HEK293 (cell line): ENCODE measurements around the gene SCNN1A.
A peak's percentile ranks its signal among the peaks of the same experiment; 100 is the strongest.

Experiments
- CTCF ChIA-PET: fragments of 350-600 bp; formaldehyde crosslinking; extraction: SDS; loops from one replicate; lab custom pipeline; 2021; ENCODE audit warnings: antibody characterized with exemption; lab: Yijun Ruan, JAX
- POLR2A ChIA-PET: fragments of 300-600 bp; formaldehyde crosslinking; extraction: SDS; loops from one replicate; lab custom pipeline; 2020; ENCODE audit warnings: antibody characterized with exemption, inconsistent platforms; lab: Yijun Ruan, JAX
- H3K27ac ChIP-seq: fragments of 200-500 bp; sonication (Bioruptor generic); 2 replicates; pipeline ENCODE4 v1.5.1; 2014; ENCODE audit warnings: low read depth, low read length, control low read depth, inconsistent platforms; ENCODE audit errors: extremely low read depth
- H3K36me3 ChIP-seq, 2 experiments: fragments of 200-500 bp in 1 of 2; sonication (Bioruptor generic) in 1 of 2; 1 replicate in 1 of 2; 2 replicates in 1 of 2; pipeline ENCODE4 v1.5.1; 2014 to 2017; ENCODE audit warnings: inconsistent platforms in 2 of 2, low read length in 2 of 2; ENCODE audit not compliant: control insufficient read depth in 2 of 2, insufficient read depth in 1 of 2
- H3K4me1 ChIP-seq: fragments of 200-500 bp; sonication (Bioruptor generic); 2 replicates; pipeline ENCODE4 v1.5.1; 2014; ENCODE audit warnings: mild to moderate bottlenecking, low read length, inconsistent platforms; ENCODE audit not compliant: control insufficient read depth, insufficient read depth
- H3K4me3 ChIP-seq: 2 replicates; pipeline ENCODE4 v1.5.1; 2011; ENCODE audit warnings: low read depth, mild to moderate bottlenecking, control low read depth, low read length, moderate library complexity
- H3K9me3 ChIP-seq: fragments of 200-500 bp; sonication (Bioruptor generic); 2 replicates; pipeline ENCODE4 v1.5.1; 2014; ENCODE audit warnings: low read depth, low read length, inconsistent platforms; ENCODE audit not compliant: control insufficient read depth, insufficient read depth
- BCL11A ChIP-seq: fragments of 450-650 bp; formaldehyde crosslinking; IDR thresholded peaks from 2 replicates; pipeline ENCODE4 v1.5.1; 2016; ENCODE audit warnings: low read depth, missing biosample characterization, missing genetic modification characterization
- EGR2 ChIP-seq: fragments of 450-650 bp; formaldehyde crosslinking; IDR thresholded peaks from 2 replicates; pipeline ENCODE4 v1.5.1; 2016; ENCODE audit warnings: low read depth, missing biosample characterization, missing genetic modification characterization
- HOXD13 ChIP-seq: sonication (generic); formaldehyde crosslinking; IDR thresholded peaks from 2 replicates; pipeline ENCODE4 v1.8.0; 2022; ENCODE audit warnings: missing genetic modification reagents, borderline replicate concordance
- KLF8 ChIP-seq: fragments of 450-650 bp; formaldehyde crosslinking; IDR thresholded peaks from 2 replicates; pipeline ENCODE4 v1.5.1; 2016; ENCODE audit warnings: missing biosample characterization, missing genetic modification characterization
- PRDM1 ChIP-seq: fragments of 450-650 bp; formaldehyde crosslinking; IDR thresholded peaks from 2 replicates; pipeline ENCODE4; 2016; ENCODE audit warnings: missing biosample characterization, missing genetic modification characterization
- REPIN1 ChIP-seq: fragments of 450-650 bp; formaldehyde crosslinking; IDR thresholded peaks from 2 replicates; pipeline ENCODE4 v1.5.1; 2017; ENCODE audit warnings: missing biosample characterization, missing genetic modification characterization, low read depth
- ZBTB20 ChIP-seq: fragments of 450-650 bp; formaldehyde crosslinking; IDR thresholded peaks from 2 replicates; pipeline ENCODE4 v1.5.1; 2016; ENCODE audit warnings: missing biosample characterization, missing genetic modification characterization
- ZFHX2 ChIP-seq: fragments of 450-650 bp; formaldehyde crosslinking; conservative IDR thresholded peaks from 2 replicates; pipeline ENCODE4 v1.5.1; 2016; ENCODE audit warnings: missing biosample characterization, missing genetic modification characterization
- ZNF16 ChIP-seq: fragments of 450-650 bp; formaldehyde crosslinking; IDR thresholded peaks from 2 replicates; pipeline ENCODE4 v1.5.1; 2016; ENCODE audit warnings: low read depth, missing biosample characterization, missing genetic modification characterization
- ZNF24 ChIP-seq: fragments of 450-650 bp; formaldehyde crosslinking; IDR thresholded peaks from 2 replicates; pipeline ENCODE4 v1.5.1; 2016; ENCODE audit warnings: missing biosample characterization, missing genetic modification characterization
- ZNF341 ChIP-seq: fragments of 450-650 bp; formaldehyde crosslinking; IDR thresholded peaks from 2 replicates; pipeline ENCODE4; 2016; ENCODE audit warnings: low read depth, missing biosample characterization, missing genetic modification characterization
- ZNF404 ChIP-seq: fragments of 450-650 bp; formaldehyde crosslinking; IDR thresholded peaks from 2 replicates; pipeline ENCODE4 v1.5.1; 2017; ENCODE audit warnings: missing biosample characterization, missing genetic modification characterization
- ZNF423 ChIP-seq: fragments of 450-650 bp; formaldehyde crosslinking; IDR thresholded peaks from 2 replicates; pipeline ENCODE4 v1.5.1; 2016; ENCODE audit warnings: missing biosample characterization, missing genetic modification characterization
- ZNF433 ChIP-seq: fragments of 450-650 bp; formaldehyde crosslinking; IDR thresholded peaks from 2 replicates; pipeline ENCODE4 v1.5.1; 2016; ENCODE audit warnings: missing biosample characterization, missing genetic modification characterization, low read depth
- ZNF600 ChIP-seq: fragments of 450-650 bp; formaldehyde crosslinking; IDR thresholded peaks from 2 replicates; pipeline ENCODE4 v1.5.1; 2016; ENCODE audit warnings: missing biosample characterization, missing genetic modification characterization
- ZNF623 ChIP-seq: fragments of 450-650 bp; formaldehyde crosslinking; IDR thresholded peaks from 2 replicates; pipeline ENCODE4 v1.5.1; 2016; ENCODE audit warnings: missing biosample characterization, missing genetic modification characterization
- ZNF658 ChIP-seq: fragments of 450-650 bp; formaldehyde crosslinking; IDR thresholded peaks from 2 replicates; pipeline ENCODE4; 2016; ENCODE audit warnings: missing biosample characterization, missing genetic modification characterization
- ZNF76 ChIP-seq: fragments of 450-650 bp; formaldehyde crosslinking; IDR thresholded peaks from 2 replicates; pipeline ENCODE4; 2016; ENCODE audit warnings: low read depth, missing biosample characterization, missing genetic modification characterization, borderline replicate concordance
- ZNF830 ChIP-seq: fragments of 450-650 bp; IDR thresholded peaks from 2 replicates; pipeline ENCODE4 v1.5.0; 2018; ENCODE audit warnings: missing biosample characterization, missing genetic modification characterization, low read depth, mild to moderate bottlenecking, moderate library complexity
- ZNF837 ChIP-seq: fragments of 450-650 bp; formaldehyde crosslinking; IDR thresholded peaks from 2 replicates; pipeline ENCODE4 v1.5.1; 2016; ENCODE audit warnings: missing biosample characterization, missing genetic modification characterization
- TF ChIP-seq, protein P1 (sequence below): fragments of 450-650 bp; formaldehyde crosslinking; IDR thresholded peaks from 2 replicates; pipeline ENCODE4 v1.5.1; 2016; ENCODE audit warnings: missing biosample characterization, missing genetic modification characterization
- TF ChIP-seq, protein P2 (sequence below): fragments of 450-650 bp; formaldehyde crosslinking; IDR thresholded peaks from 2 replicates; pipeline ENCODE4 v1.5.1; 2016; ENCODE audit warnings: missing biosample characterization, missing genetic modification characterization

SCNN1A gene

GRCh38 chr12:6356374-6356820 lies 19.0 kb downstream of the SCNN1A start:
- Histone ChIP-seq H3K4me1 (no peaks in the 10 kb centered on the region), H3K4me3 (no peak overlapping the region), H3K9me3 (no peaks in the 10 kb centered on the region), H3K27ac (no peak overlapping the region), H3K36me3 (no peaks in the 10 kb centered on the region)
- TF ChIP-seq ZNF24 (tag by site-specific recombination) (peak; percentile 87), ZNF658 (tag by site-specific recombination) (no peak), ZNF600 (0 out of 2 replicates have a peak, but pooled peaks have one; percentile 23)
- CTCF ChIA-PET, result interaction anchor here (0.7 to 1.7 kb wide), 8 partner anchors 11 to 109 kb away, joined by 3 to 6 read pairs (median 4); no protein-coding TSS in a partner anchor
- POLR2A ChIA-PET, result interaction anchor here (1.2 to 1.8 kb wide), 2 partner anchors 13 to 114 kb away, joined by 4 to 5 read pairs; partner anchors contain the start of gene VAMP1

DNA sequence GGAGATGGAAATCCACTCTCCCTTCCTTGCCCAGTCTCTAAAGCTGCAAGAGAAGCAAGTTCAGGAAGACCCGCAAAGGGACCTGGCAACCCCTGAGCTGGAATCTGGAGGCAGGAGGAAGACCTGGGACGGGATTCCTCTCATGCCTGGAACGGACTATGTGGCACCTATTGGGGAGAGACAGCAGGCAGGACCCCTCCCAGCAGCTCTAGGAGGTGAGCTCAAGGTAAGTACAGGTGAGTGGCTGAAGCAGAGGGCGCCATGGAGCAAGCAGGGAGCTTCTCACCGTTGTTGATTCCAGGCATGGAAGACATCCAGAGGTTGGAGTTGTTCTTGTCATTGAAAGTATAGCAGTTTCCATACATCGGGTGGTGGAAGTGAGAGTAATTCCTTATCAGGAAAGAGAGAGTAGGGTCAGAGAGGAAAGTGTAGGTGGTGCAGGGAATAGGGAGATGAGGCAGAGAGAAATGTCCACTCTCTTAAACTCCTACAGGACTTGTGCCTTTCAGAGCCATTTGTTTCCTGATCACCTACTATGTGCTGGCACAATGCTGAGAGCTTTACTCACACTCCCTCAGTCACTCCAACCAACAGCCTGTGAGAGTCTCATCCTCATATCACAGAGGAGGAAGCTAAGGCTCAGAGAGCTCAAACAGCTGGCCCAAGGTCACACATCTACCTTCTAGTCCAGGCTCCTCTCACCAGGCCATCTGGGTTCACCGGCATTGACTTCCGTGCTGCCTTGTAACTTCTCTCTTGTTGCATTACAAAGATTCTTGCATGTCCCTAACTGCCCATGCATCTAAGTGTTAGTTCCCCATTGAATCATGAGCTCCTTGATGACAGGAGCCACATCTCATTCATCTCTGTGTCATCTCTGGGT lies 19.6 kb downstream of the SCNN1A start:
- Histone ChIP-seq H3K36me3 (no peaks in the 10 kb centered on the region), H3K4me1 (no peaks in the 10 kb centered on the region), H3K4me3 (no peak overlapping the region), H3K27ac (no peak overlapping the region)
- ChIA-PET POLR2A (interaction anchor here (1.2 to 1.8 kb wide), 2 partner anchors 12 to 115 kb away, joined by 4 to 5 read pairs; partner anchors contain the start of gene VAMP1), CTCF (interaction anchor here (0.6 to 1.7 kb wide), 11 partner anchors 10 to 362 kb away, joined by 3 to 6 read pairs (median 4); no protein-coding TSS in a partner anchor)
- TF ChIP-seq PRDM1 (tag by site-specific recombination) (peak; percentile 97), ZNF404 (tag by site-specific recombination) (no peak), ZNF423 (tag by site-specific recombination) (no peak)
- TF ChIP-seq, protein P1, sequence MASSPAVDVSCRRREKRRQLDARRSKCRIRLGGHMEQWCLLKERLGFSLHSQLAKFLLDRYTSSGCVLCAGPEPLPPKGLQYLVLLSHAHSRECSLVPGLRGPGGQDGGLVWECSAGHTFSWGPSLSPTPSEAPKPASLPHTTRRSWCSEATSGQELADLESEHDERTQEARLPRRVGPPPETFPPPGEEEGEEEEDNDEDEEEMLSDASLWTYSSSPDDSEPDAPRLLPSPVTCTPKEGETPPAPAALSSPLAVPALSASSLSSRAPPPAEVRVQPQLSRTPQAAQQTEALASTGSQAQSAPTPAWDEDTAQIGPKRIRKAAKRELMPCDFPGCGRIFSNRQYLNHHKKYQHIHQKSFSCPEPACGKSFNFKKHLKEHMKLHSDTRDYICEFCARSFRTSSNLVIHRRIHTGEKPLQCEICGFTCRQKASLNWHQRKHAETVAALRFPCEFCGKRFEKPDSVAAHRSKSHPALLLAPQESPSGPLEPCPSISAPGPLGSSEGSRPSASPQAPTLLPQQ (tag by site-specific recombination), result no peak
- TF ChIP-seq, all 188 proteins: peak for 1
- no peaks in the 10 kb centered on the region for H3K9me3 ChIP-seq

GRCh38 chr12:6354495-6355393 lies 20.6 kb downstream of the SCNN1A start:
- POLR2A ChIA-PET, result interaction anchor here (1.2 to 1.8 kb wide), 2 partner anchors 11 to 116 kb away, joined by 4 to 5 read pairs; partner anchors contain the start of gene VAMP1
- no peaks in the 10 kb centered on the region for H3K36me3 ChIP-seq
- no peak overlapping the region for H3K4me3 ChIP-seq
- TF ChIP-seq REPIN1, result no peak
- TF ChIP-seq ZNF341 (tag by site-specific recombination), result 0 out of 2 replicates have a peak, but pooled peaks have one; percentile 29
- TF ChIP-seq BCL11A (tag by site-specific recombination), result no peak
- peak; percentile 58; the same call in 1 of the 2 replicates for TF ChIP-seq ZNF16 (tag by site-specific recombination)
- no peak for TF ChIP-seq KLF8 (tag by site-specific recombination)
- no peak for TF ChIP-seq ZNF76 (tag by site-specific recombination)
- TF ChIP-seq EGR2 (tag by site-specific recombination), result peak; percentile 27; the same call in 1 of the 2 replicates
- no peak for TF ChIP-seq HOXD13 (CRISPR knock-in tag)
- TF ChIP-seq ZFHX2 (tag by site-specific recombination), result peak; percentile 36
- TF ChIP-seq, protein P2, sequence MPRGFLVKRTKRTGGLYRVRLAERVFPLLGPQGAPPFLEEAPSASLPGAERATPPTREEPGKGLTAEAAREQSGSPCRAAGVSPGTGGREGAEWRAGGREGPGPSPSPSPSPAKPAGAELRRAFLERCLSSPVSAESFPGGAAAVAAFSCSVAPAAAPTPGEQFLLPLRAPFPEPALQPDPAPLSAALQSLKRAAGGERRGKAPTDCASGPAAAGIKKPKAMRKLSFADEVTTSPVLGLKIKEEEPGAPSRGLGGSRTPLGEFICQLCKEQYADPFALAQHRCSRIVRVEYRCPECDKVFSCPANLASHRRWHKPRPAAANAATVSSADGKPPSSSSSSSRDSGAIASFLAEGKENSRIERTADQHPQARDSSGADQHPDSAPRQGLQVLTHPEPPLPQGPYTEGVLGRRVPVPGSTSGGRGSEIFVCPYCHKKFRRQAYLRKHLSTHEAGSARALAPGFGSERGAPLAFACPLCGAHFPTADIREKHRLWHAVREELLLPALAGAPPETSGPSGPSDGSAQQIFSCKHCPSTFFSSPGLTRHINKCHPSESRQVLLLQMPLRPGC, result no peak
- TF ChIP-seq ZNF830 (tag by site-specific recombination), result no peak
- no peak for TF ChIP-seq ZNF837 (tag by site-specific recombination)
- TF ChIP-seq ZNF433 (tag by site-specific recombination), result no peak
- no peak for TF ChIP-seq ZBTB20 (tag by site-specific recombination)
- TF ChIP-seq ZNF623 (tag by site-specific recombination), result no peak
- CTCF ChIA-PET, result interaction anchor here (0.6 to 0.8 kb wide), 4 partner anchors 9 to 361 kb away, joined by 3 to 6 read pairs (median 4); no protein-coding TSS in a partner anchor
- H3K9me3 ChIP-seq, result no peaks in the 10 kb centered on the region
- H3K4me1 ChIP-seq, result no peaks in the 10 kb centered on the region
- H3K27ac ChIP-seq, result no peak overlapping the region
